Stomach (tissue), 9 donors: ENCODE data around the gene DOK5. TPM values are rescaled to one million over a fixed set of nuclear protein-coding genes. Genes with fewer than 3 reads are reported as not detected.

ENCODE experiments used
- DNase-seq, 2 donors: peaks; one replicate each; pipeline versions ENCODE4 v3.0.0 to v3.0.0-alpha.2; 2013 to 2019
- H3K27ac ChIP-seq, 5 donors: fragments of 200-600 bp in 4 of 5; sonication (generic) in 4 of 5; one replicate each; pipeline ENCODE4 v1.5.1; 2013 to 2019; ENCODE audit warnings: mild to moderate bottlenecking in 1 of 5, moderate library complexity in 1 of 5
- H3K27me3 ChIP-seq, 3 donors: fragments of 200-600 bp; sonication (generic); one replicate each; pipeline ENCODE4 v1.5.1; 2017 to 2019; ENCODE audit warnings: mixed run types in 1 of 3
- H3K36me3 ChIP-seq, 4 donors: fragments of 200-600 bp; sonication (generic); 1 replicate in 3 of 4; 2 replicates in 1 of 4; pipeline ENCODE4 v1.5.1; 2016 to 2019
- H3K4me1 ChIP-seq, 4 donors: fragments of 200-600 bp; sonication (generic); one replicate each; pipeline ENCODE4 v1.5.1; 2016 to 2019
- H3K4me3 ChIP-seq, 4 donors: fragments of 200-600 bp; sonication (generic) in 3 of 4; one replicate each; pipeline ENCODE4 v1.5.1; 2016 to 2019; ENCODE audit warnings: mild to moderate bottlenecking in 1 of 4
- H3K9me3 ChIP-seq, 4 donors: fragments of 200-600 bp; sonication (generic); one replicate each; pipeline ENCODE4 v1.5.1; 2016 to 2019
- CTCF ChIP-seq, 7 experiments: fragments of 450-650 bp in 4 of 7; fragments of 200-600 bp in 3 of 7; sonication (generic) in 3 of 7; IDR thresholded peaks; one replicate each; pipeline ENCODE4 v1.5.1; 2016 to 2019; ENCODE audit warnings: antibody characterized with exemption in 7 of 7, control low read depth in 2 of 7, mild to moderate bottlenecking in 1 of 7
- EP300 ChIP-seq: sonication (generic); formaldehyde crosslinking; IDR thresholded peaks from one replicate; pipeline ENCODE4 v1.6.1; 2017; ENCODE audit warnings: antibody characterized with exemption
- POLR2A ChIP-seq, 4 donors: fragments of 450-650 bp; IDR thresholded peaks; one replicate each; pipeline ENCODE4 v1.6.1; 2016; ENCODE audit warnings: antibody characterized with exemption in 4 of 4, control low read depth in 2 of 4, mild to moderate bottlenecking in 1 of 4, moderate library complexity in 1 of 4
- POLR2AphosphoS5 ChIP-seq, 3 donors: sonication (generic); formaldehyde crosslinking; IDR thresholded peaks; one replicate each; pipeline ENCODE4 v1.6.1; 2016; ENCODE audit warnings: antibody characterized with exemption in 3 of 3
- WGBS, 5 donors: extraction: QIAGEN DNeasy Blood & Tissue Kit in 3 of 5; methylation state at CpG; one replicate each; pipeline versions ENCODE4 v1.1.5 to v1.1.7; 2013 to 2018; 5-methylcytosine and 5-hydroxymethylcytosine counted together
- intact Hi-C: fragments of 100-400 bp; cut with DNase I; formaldehyde crosslinking; loops from one replicate; pipeline ENCODE4 v1.15.1; 2023; ENCODE audit warnings: low total_unique reads
- polyA plus RNA-seq, 3 donors: library from polyadenylated mRNA; stranded (reverse); fragments of 200-250 nt; gene quantifications; one replicate each; pipeline ENCODE4 v1.2.3, GENCODE V29; 2013
- total RNA-seq, 5 donors: library from RNA; depleted of rRNA; stranded (reverse); fragments of >200 nt; gene quantifications; one replicate each; pipeline versions ENCODE4 v1.1.0 to v1.2.3, GENCODE V29; 2014 to 2016
- donor health status: healthy with polysubstance abuse.
- donor health status: Bipolar disorder and iron deficiency.
- donor health status: healthy.

Gene DOK5
- total and polyA plus RNA-seq, 8 donors: 0.58 to 4.4 (median 1.1) TPM; not detected in 4

DNA sequence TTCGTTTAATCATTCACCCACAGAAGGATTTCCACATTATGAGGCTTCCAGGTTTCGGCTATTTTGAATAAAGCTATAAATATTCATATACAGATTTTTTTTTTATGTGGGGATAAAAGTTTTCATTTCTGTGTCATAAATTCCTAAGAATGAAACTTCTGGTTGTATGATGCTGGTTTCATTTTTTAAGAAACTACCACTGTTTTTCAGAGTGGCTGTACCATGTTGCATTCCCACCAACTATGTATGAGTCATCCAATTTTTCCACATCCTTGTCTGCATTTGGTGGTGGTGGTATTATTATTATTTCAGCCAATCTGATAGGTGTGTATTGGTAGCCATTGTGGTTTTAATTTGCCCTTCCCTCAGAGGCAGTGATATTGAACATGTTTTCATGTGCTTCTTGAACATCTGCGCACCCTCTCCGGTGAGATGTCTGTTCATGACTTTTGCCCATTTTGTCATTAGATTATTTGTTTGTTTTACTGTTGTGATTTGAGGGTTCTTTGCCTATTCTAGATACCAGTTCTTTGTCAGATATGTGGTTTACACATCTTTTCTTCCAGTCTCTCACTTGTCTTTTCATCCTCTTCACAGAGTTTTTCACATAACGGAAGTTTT, 75.5 kb downstream of the DOK5 start:
- TF ChIP-seq POLR2A (IDR thresholded peaks at IDR 0.05): no peak
- no peak for TF ChIP-seq POLR2AphosphoS5 (IDR thresholded peaks at IDR 0.05)
- no peak for TF ChIP-seq CTCF (IDR thresholded peaks at IDR 0.05)
- TF ChIP-seq EP300: no peak
- H3K4me3 ChIP-seq: no peak overlapping the region
- intact Hi-C loops: no loop called here
- 91 to 95% (median 93%) methylated on average over 5 of the region's 5 CpGs for WGBS, 5 donors
- H3K4me1 ChIP-seq: no peaks in the 10 kb centered on the region
- DNase-seq: no peak
- no peaks in the 10 kb centered on the region for H3K27me3 ChIP-seq
- H3K27ac ChIP-seq: no peak overlapping the region
- no peaks in the 10 kb centered on the region for H3K36me3 ChIP-seq
- no peaks in the 10 kb centered on the region for H3K9me3 ChIP-seq

GRCh38 chr20:54554006-54554405, 78.6 kb downstream of the DOK5 start:
- DNase-seq: no peak
- H3K36me3 ChIP-seq: no peaks in the 10 kb centered on the region
- no peak overlapping the region for H3K4me3 ChIP-seq
- TF ChIP-seq POLR2A (IDR thresholded peaks at IDR 0.05) (no peak), CTCF (IDR thresholded peaks at IDR 0.05) (no peak), POLR2AphosphoS5 (IDR thresholded peaks at IDR 0.05) (no peak), EP300 (no peak)
- H3K4me1 ChIP-seq: no peaks in the 10 kb centered on the region
- H3K9me3 ChIP-seq: no peaks in the 10 kb centered on the region
- H3K27ac ChIP-seq: no peak overlapping the region
- intact Hi-C loops: no loop called here
- H3K27me3 ChIP-seq: no peaks in the 10 kb centered on the region

DNA sequence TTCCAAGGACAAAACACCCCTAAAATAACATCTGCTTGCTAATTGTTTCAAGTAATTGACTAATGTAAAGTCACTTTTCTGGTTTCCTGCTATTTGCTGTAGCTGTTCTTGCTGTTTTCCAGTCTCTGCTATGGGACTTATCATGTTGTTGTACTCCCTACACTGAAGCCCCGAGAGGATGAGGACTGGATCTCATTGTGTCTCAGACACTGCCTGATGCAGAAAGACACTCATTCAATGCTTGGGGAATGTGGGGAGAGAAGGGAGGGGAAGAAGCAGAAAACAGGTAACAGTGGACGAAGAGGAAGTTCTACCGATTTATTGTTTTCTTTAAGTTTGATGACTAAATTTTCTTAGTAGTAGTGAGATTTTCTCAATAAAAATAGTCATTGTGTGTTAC, 79.8 kb downstream of the DOK5 start:
- DNase-seq: no peak
- 75 to 79% (median 77%) methylated on average over 3 of the region's 3 CpGs for WGBS, 5 donors
- Histone ChIP-seq H3K36me3 (no peaks in the 10 kb centered on the region), H3K27me3 (no peaks in the 10 kb centered on the region), H3K9me3 (no peaks in the 10 kb centered on the region), H3K4me3 (no peak overlapping the region), H3K27ac (no peak overlapping the region), H3K4me1 (no peaks in the 10 kb centered on the region)
- intact Hi-C loops: no loop called here
- no peak for TF ChIP-seq EP300
- TF ChIP-seq CTCF (IDR thresholded peaks at IDR 0.05): no peak
- TF ChIP-seq POLR2A (IDR thresholded peaks at IDR 0.05): no peak
- no peak for TF ChIP-seq POLR2AphosphoS5 (IDR thresholded peaks at IDR 0.05)

DNA sequence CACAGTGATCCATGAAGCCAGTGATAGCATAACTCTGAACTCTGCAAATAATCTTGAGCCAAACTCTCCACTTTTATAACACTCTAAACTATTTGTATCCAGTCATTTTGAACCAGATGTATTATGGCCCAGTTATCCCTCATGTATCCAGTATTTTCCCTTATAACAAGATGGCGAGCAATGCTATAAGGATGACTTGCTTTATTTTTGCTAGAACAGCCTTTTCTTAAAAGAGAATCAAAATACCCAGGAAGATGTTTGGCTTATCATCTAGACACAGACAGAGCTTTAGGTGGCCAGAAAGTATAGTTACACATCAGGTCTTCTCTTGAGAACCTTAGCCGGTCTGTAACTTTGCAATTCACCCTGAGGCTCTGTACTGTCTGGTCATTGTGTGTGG, 81.0 kb downstream of the DOK5 start:
- H3K27ac ChIP-seq: no peak overlapping the region
- no peaks in the 10 kb centered on the region for H3K4me1 ChIP-seq
- intact Hi-C loops: no loop called here
- no peaks in the 10 kb centered on the region for H3K27me3 ChIP-seq
- DNase-seq: no peak
- 88 to 98% (median 96%) methylated on average over 2 of the region's 2 CpGs for WGBS, 5 donors
- TF ChIP-seq CTCF (IDR thresholded peaks at IDR 0.05) (no peak), POLR2A (IDR thresholded peaks at IDR 0.05) (no peak), POLR2AphosphoS5 (IDR thresholded peaks at IDR 0.05) (no peak), EP300 (no peak)
- H3K36me3 ChIP-seq: no peaks in the 10 kb centered on the region
- H3K9me3 ChIP-seq: no peaks in the 10 kb centered on the region
- H3K4me3 ChIP-seq: no peak overlapping the region
